ENCODE results near the gene LITAF.

The LITAF gene

GRCh38 chr16:11583166-11583565 is 3.6 kb downstream of the LITAF start:
- Histone ChIP-seq H3K36me3 (ENCODE audit: insufficient read depth, low read length) (no peaks in the 10 kb centered on the region), H3K27me3 (ENCODE audit: insufficient read depth, low read length, poor library complexity) (peaks cover 30% of the 10 kb centered on the region), H2AFZ (ENCODE audit: low read depth, low read length) (no peak overlapping the region), H4K20me1 (ENCODE audit: insufficient read depth, low read length) (no peaks in the 10 kb centered on the region; the same call in 1 of the 2 replicates), H3K27ac (ENCODE audit: low read length) (no peak overlapping the region), H3K4me2 (ENCODE audit: insufficient read depth, low read length) (no peak overlapping the region), H3K9ac (ENCODE audit: low read depth, low read length) (no peak overlapping the region), H3K9me3 (ENCODE audit: insufficient read depth, low read length, severe bottlenecking) (no peaks in the 10 kb centered on the region), H3K79me2 (ENCODE audit: insufficient read depth, low read length) (no peaks in the 10 kb centered on the region), H3K4me1 (ENCODE audit: insufficient read depth, low read length) (peaks cover 31% of the 10 kb centered on the region), H3K4me3 (ENCODE audit: low read depth in 1 of 2, low read length in 2 of 2) (no peak overlapping the region)
- TF ChIP-seq EZH2 (IDR thresholded peaks at IDR 0.05; ENCODE audit: borderline replicate concordance, low read depth, low read length, severe bottlenecking), result no peak
- TF ChIP-seq CTCF (IDR thresholded peaks at IDR 0.05; ENCODE audit: borderline replicate concordance, extremely low read depth, low read length, poor library complexity, severe bottlenecking), result no peak
- no peak for DNase-seq
- no peak for ATAC-seq (ENCODE audit: insufficient read depth, low read depth)

GRCh38 chr16:11582157-11582814 is 4.4 kb downstream of the LITAF start:
- no peak for ATAC-seq (ENCODE audit: insufficient read depth, low read depth)
- no peak overlapping the region for H3K27ac ChIP-seq (ENCODE audit: low read length)
- no peak overlapping the region for H3K4me3 ChIP-seq (ENCODE audit: low read depth in 1 of 2, low read length in 2 of 2)
- no peaks in the 10 kb centered on the region for H3K9me3 ChIP-seq (ENCODE audit: insufficient read depth, low read length, severe bottlenecking)
- no peaks in the 10 kb centered on the region for H3K79me2 ChIP-seq (ENCODE audit: insufficient read depth, low read length)
- H4K20me1 ChIP-seq (ENCODE audit: insufficient read depth, low read length), result no peaks in the 10 kb centered on the region; the same call in 1 of the 2 replicates
- DNase-seq, result no peak
- TF ChIP-seq EZH2 (IDR thresholded peaks at IDR 0.05; ENCODE audit: borderline replicate concordance, low read depth, low read length, severe bottlenecking), result no peak
- TF ChIP-seq CTCF (IDR thresholded peaks at IDR 0.05; ENCODE audit: borderline replicate concordance, extremely low read depth, low read length, poor library complexity, severe bottlenecking), result no peak
- peaks cover 22% of the 10 kb centered on the region for H3K27me3 ChIP-seq (ENCODE audit: insufficient read depth, low read length, poor library complexity)
- H3K4me1 ChIP-seq (ENCODE audit: insufficient read depth, low read length), result peaks cover 25% of the 10 kb centered on the region
- no peak overlapping the region for H3K9ac ChIP-seq (ENCODE audit: low read depth, low read length)
- H3K36me3 ChIP-seq (ENCODE audit: insufficient read depth, low read length), result no peaks in the 10 kb centered on the region
- H2AFZ ChIP-seq (ENCODE audit: low read depth, low read length), result no peak overlapping the region
- no peak overlapping the region for H3K4me2 ChIP-seq (ENCODE audit: insufficient read depth, low read length)

- DNase-seq, result no peak
- TF ChIP-seq EZH2 (IDR thresholded peaks at IDR 0.05; ENCODE audit: borderline replicate concordance, low read depth, low read length, severe bottlenecking) (no peak), CTCF (IDR thresholded peaks at IDR 0.05; ENCODE audit: borderline replicate concordance, extremely low read depth, low read length, poor library complexity, severe bottlenecking) (no peak)
- Histone ChIP-seq H3K27me3 (ENCODE audit: insufficient read depth, low read length, poor library complexity) (peaks cover 16% of the 10 kb centered on the region), H3K9me3 (ENCODE audit: insufficient read depth, low read length, severe bottlenecking) (no peaks in the 10 kb centered on the region), H3K27ac (ENCODE audit: low read length) (no peak overlapping the region), H2AFZ (ENCODE audit: low read depth, low read length) (no peak overlapping the region), H3K4me2 (ENCODE audit: insufficient read depth, low read length) (no peak overlapping the region), H4K20me1 (ENCODE audit: insufficient read depth, low read length) (no peaks in the 10 kb centered on the region; the same call in 1 of the 2 replicates), H3K9ac (ENCODE audit: low read depth, low read length) (no peak overlapping the region), H3K79me2 (ENCODE audit: insufficient read depth, low read length) (no peaks in the 10 kb centered on the region), H3K4me1 (ENCODE audit: insufficient read depth, low read length) (peaks cover 20% of the 10 kb centered on the region), H3K4me3 (ENCODE audit: low read depth in 1 of 2, low read length in 2 of 2) (no peak overlapping the region), H3K36me3 (ENCODE audit: insufficient read depth, low read length) (no peaks in the 10 kb centered on the region)
- no peak for ATAC-seq (ENCODE audit: insufficient read depth, low read depth)
These were observed 5.0 kb downstream of the LITAF start for GRCh38 chr16:11581678-11582077.

Measured in DND-41 (cell line).